A673 (cell line): ENCODE data around the gene CAPZA2. TPM values are rescaled to one million over a fixed set of nuclear protein-coding genes. Genes with fewer than 3 reads are reported as not detected.
"Not testable (repeated sequence)": the region's sequence is repeated elsewhere in the genome, so short reads cannot be mapped to it uniquely, and the experiment has no call there.

Source experiments
- BruUV-seq: library from RNA; stranded (reverse); fragments of 400-500 nt; replicated peaks from 2 replicates; lab custom pipeline; 2021; lab: Mats Ljungman, UMichigan
- CTCF ChIA-PET: fragments of 300-600 bp; sonication (Branson Sonifier 250); formaldehyde crosslinking; loops from one replicate; lab custom pipeline; 2022; ENCODE audit warnings: antibody characterized with exemption; lab: Charles Lee
- POLR2A ChIA-PET: fragments of 300-600 bp; sonication (Branson Sonifier 250); formaldehyde crosslinking; loops from one replicate; lab custom pipeline; 2022; ENCODE audit warnings: antibody characterized with exemption; ENCODE audit not compliant: low non-redundant PET; lab: Charles Lee
- DNase-seq: peaks from one replicate; pipeline ENCODE4 v3.0.0-alpha.2; 2015; ENCODE audit warnings: low spot score
- H3K27ac ChIP-seq: fragments of 200-600 bp; sonication (generic); 2 replicates; pipeline ENCODE4 v1.5.1; 2016; ENCODE audit warnings: mixed run types, low read depth, mild to moderate bottlenecking, mixed read lengths, antibody characterized with exemption, low read length; ENCODE audit not compliant: poor library complexity, severe bottlenecking
- H3K27me3 ChIP-seq: fragments of 200-600 bp; sonication (generic); replicated peaks from 2 replicates; pipeline ENCODE4 v1.6.1; 2017; ENCODE audit warnings: mixed run types, low read depth, mild to moderate bottlenecking, mixed read lengths, antibody characterized with exemption, low read length; ENCODE audit not compliant: insufficient read depth, poor library complexity
- H3K36me3 ChIP-seq: fragments of 200-600 bp; sonication (generic); 2 replicates; pipeline ENCODE4 v1.6.1; 2016; ENCODE audit warnings: mixed run types, mild to moderate bottlenecking, mixed read lengths, antibody characterized with exemption, low read length; ENCODE audit not compliant: insufficient read depth, poor library complexity, severe bottlenecking
- H3K4me1 ChIP-seq: fragments of 200-600 bp; sonication (generic); 2 replicates; pipeline ENCODE4 v1.6.1; 2017; ENCODE audit warnings: mixed run types, mild to moderate bottlenecking, mixed read lengths, antibody characterized with exemption, low read length; ENCODE audit not compliant: insufficient read depth, poor library complexity, severe bottlenecking
- H3K4me3 ChIP-seq: fragments of 200-600 bp; sonication (generic); 2 replicates; pipeline ENCODE4 v1.5.1; 2016; ENCODE audit warnings: low read depth, mixed run types, mild to moderate bottlenecking, mixed read lengths, low read length; ENCODE audit not compliant: poor library complexity, severe bottlenecking
- H3K9me3 ChIP-seq: fragments of 200-600 bp; sonication (generic); 2 replicates; pipeline ENCODE4 v1.6.1; 2016; ENCODE audit warnings: mixed run types, low read depth, mild to moderate bottlenecking, mixed read lengths, antibody characterized with exemption, low read length; ENCODE audit not compliant: poor library complexity, severe bottlenecking
- EZH2 ChIP-seq: fragments of 200-600 bp; sonication (generic); IDR thresholded peaks from 2 replicates; pipeline ENCODE4 v1.6.1; 2017; ENCODE audit warnings: borderline replicate concordance, low read depth, mild to moderate bottlenecking, mixed read lengths, antibody characterized with exemption, low read length; ENCODE audit not compliant: poor library complexity, severe bottlenecking
- intact Hi-C: fragments of 100-400 bp; cut with micrococcal nuclease; formaldehyde crosslinking; loops from one replicate; pipeline ENCODE4 v1.10.0; 2022; ENCODE audit not compliant: unreplicated experiment
- total RNA-seq: library from RNA; stranded (reverse); gene quantifications from 2 replicates; pipeline ENCODE4 v1.2.3, GENCODE V29; 2021
- TF ChIP-seq, protein P1 (sequence below): fragments of 300-800, 200-600 bp; sonication (generic); conservative IDR thresholded peaks from 2 replicates; pipeline ENCODE4 v1.5.1; 2017; ENCODE audit warnings: low read depth, mild to moderate bottlenecking, antibody characterized with exemption, low read length, moderate library complexity, mixed read lengths

The CAPZA2 gene
- total RNA-seq, 1 experiment from 2014 or later, result 118 TPM

DNA sequence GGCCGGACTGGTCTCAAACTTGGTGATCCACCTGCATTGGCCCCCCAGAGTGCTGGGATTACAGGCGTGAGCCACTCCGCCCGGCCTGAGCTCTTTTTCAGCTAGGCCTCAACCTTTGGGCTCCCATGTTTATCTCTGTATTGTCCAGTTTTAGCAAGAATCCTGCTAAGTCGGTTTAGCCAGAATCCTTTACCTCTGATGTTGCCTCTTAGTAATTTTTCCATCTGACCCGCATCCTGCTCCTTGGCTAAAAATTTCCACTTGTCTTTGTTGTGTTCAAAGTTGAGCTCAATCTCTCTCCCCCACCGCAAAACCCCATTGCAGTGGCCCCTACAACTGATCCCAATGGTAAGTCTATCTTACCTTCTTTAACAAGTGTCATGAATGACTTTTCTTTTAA is 70.2 kb downstream of the CAPZA2 start:
- Histone ChIP-seq H3K36me3 (no peaks in the 10 kb centered on the region), H3K9me3 (no peaks in the 10 kb centered on the region), H3K27me3 (no peaks in the 10 kb centered on the region), H3K4me3 (no peak overlapping the region), H3K27ac (no peak overlapping the region), H3K4me1 (no peaks in the 10 kb centered on the region)
- intact Hi-C loops, result loop anchor here (5.0 kb wide), 1 partner anchor 450 kb away; no protein-coding TSS in a partner anchor
- BruUV-seq, result no TSS peak
- DNase-seq, result no peak
- CTCF ChIA-PET, result interaction anchor here (0.6 to 1.4 kb wide), 2 partner anchors 195 to 341 kb away, joined by 3 to 5 read pairs; no protein-coding TSS in a partner anchor
- POLR2A ChIA-PET, result interaction anchor here (0.6 kb wide), 1 partner anchor 637 kb away, joined by 3 read pairs; no protein-coding TSS in a partner anchor
- TF ChIP-seq, protein P1, sequence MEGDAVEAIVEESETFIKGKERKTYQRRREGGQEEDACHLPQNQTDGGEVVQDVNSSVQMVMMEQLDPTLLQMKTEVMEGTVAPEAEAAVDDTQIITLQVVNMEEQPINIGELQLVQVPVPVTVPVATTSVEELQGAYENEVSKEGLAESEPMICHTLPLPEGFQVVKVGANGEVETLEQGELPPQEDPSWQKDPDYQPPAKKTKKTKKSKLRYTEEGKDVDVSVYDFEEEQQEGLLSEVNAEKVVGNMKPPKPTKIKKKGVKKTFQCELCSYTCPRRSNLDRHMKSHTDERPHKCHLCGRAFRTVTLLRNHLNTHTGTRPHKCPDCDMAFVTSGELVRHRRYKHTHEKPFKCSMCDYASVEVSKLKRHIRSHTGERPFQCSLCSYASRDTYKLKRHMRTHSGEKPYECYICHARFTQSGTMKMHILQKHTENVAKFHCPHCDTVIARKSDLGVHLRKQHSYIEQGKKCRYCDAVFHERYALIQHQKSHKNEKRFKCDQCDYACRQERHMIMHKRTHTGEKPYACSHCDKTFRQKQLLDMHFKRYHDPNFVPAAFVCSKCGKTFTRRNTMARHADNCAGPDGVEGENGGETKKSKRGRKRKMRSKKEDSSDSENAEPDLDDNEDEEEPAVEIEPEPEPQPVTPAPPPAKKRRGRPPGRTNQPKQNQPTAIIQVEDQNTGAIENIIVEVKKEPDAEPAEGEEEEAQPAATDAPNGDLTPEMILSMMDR, result no peak
- no peak for TF ChIP-seq EZH2

DNA sequence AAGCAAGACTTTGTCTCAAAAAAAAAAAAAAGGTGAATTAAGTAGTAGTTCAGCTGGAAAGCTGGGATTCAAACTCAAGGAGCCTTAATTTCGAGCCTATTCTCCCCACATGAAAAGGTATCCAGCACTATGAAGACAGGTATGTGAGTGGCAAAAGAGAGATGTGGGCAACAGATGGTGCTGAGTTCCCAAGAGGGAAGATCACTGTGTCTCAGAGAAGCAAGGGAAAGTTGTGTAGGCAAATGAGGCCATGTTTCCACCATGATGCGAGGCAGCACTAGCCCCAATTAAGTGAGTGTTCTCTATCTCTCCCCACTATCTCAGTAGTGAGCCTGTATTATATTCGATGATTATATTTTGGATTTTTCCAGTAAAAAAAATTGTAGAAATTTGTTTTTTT is 71.1 kb downstream of the CAPZA2 start:
- H3K9me3 ChIP-seq, result no peaks in the 10 kb centered on the region
- H3K27ac ChIP-seq, result no peak overlapping the region
- no peaks in the 10 kb centered on the region for H3K36me3 ChIP-seq
- intact Hi-C loops, result loop anchor here (5.0 kb wide), 1 partner anchor 449 kb away; no protein-coding TSS in a partner anchor
- H3K4me1 ChIP-seq, result no peaks in the 10 kb centered on the region
- TF ChIP-seq EZH2, result no peak
- TF ChIP-seq, protein P1, result no peak
- H3K27me3 ChIP-seq, result no peaks in the 10 kb centered on the region
- POLR2A ChIA-PET, result no interaction called here
- DNase-seq, result no peak
- H3K4me3 ChIP-seq, result no peak overlapping the region
- CTCF ChIA-PET, result interaction anchor here (1.4 kb wide), 1 partner anchor 194 kb away, joined by 5 read pairs; no protein-coding TSS in a partner anchor
- no TSS peak for BruUV-seq

DNA sequence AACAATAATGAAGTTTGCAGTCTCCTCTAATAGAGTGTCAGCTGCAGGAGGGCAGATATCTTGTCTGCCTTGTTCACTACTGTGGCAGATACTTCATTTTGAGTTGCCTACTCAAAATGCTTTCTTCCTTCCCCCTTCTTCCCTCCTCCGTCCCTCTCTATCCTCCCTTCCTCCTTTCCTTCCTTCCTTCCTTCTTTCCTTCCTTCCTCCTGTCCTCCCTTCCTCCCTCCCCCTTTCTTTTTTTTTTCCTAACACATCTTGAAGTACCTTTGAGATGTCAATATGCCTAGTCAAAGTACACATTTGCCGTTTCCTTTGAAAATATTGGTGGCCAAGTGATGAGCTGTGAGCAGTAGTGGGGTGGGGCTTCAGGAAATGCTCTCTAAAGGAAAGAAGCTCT is 72.2 kb downstream of the CAPZA2 start:
- no peak overlapping the region for H3K4me3 ChIP-seq
- H3K36me3 ChIP-seq, result no peaks in the 10 kb centered on the region
- no peak overlapping the region for H3K27ac ChIP-seq
- no peaks in the 10 kb centered on the region for H3K27me3 ChIP-seq
- ChIA-PET CTCF (no interaction called here), POLR2A (no interaction called here)
- TF ChIP-seq EZH2, result no peak
- TF ChIP-seq, protein P1, result no peak
- DNase-seq, result no peak
- H3K9me3 ChIP-seq, result no peaks in the 10 kb centered on the region
- intact Hi-C loops, result loop anchor here (5.0 kb wide), 1 partner anchor 448 kb away; no protein-coding TSS in a partner anchor
- BruUV-seq, result no TSS peak
- H3K4me1 ChIP-seq, result no peaks in the 10 kb centered on the region

DNA sequence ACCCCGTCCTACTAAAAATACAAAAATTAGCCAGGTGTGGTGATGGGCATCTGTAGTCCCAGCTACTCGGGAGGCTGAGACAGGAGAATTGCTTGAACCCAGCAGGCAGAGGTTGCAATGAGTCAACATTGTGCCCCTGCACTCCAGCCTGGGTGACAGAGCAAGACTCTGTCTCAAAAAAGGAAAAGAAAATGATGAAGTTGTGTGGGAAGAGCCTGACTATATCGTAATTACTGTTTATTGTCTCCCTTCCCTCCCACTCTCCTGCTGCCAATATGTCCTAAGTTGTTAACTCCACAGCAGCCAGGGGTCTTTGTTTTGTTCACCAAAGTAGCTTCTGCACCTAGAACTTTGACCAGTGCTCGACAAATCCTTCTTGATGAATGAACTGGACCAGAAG is 74.5 kb downstream of the CAPZA2 start:
- CTCF ChIA-PET, H3K36me3 ChIP-seq, H3K27me3 ChIP-seq, H3K4me3 ChIP-seq, H3K9me3 ChIP-seq, BruUV-seq, intact Hi-C loops, H3K4me1 ChIP-seq, POLR2A ChIA-PET, H3K27ac ChIP-seq, DNase-seq: not testable (repeated sequence)
